ENCODE measurements around the gene HTR2A. TPM values are rescaled to one million over a fixed set of nuclear protein-coding genes. Genes with fewer than 3 reads are reported as not detected.

The HTR2A gene
- total RNA-seq, 1 donor from 2014 or later = not detected

DNA sequence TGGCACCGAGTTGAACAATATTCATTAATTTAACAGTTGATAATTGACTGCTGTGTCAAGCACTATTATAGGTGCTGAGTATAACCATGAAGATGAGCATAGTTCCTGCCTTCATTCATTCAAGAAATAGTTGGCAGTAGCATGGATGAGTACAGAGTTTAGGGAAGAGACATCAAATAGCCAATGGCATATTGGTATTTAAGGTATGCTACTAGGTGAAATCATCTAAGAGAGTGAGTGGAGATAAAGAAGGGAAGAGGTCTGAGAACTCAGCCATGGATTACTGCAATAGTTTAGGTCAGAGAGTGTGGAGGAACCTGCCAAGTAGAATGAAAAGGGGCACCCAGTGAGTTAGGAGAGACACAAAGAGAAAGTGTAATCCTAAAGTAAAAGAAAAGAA is 4.9 kb upstream of the HTR2A start:
- Mint-ChIP-seq H3K9me3 (ENCODE audit: unreplicated experiment) (no peaks in the 10 kb centered on the region), H3K27me3 (ENCODE audit: low read depth, unreplicated experiment) (peaks cover 7% of the 10 kb centered on the region), H3K36me3 (ENCODE audit: low read depth, unreplicated experiment) (no peaks in the 10 kb centered on the region), H3K4me1 (ENCODE audit: low read depth, unreplicated experiment) (peaks cover 7% of the 10 kb centered on the region), H3K27ac (ENCODE audit: unreplicated experiment) (no peak overlapping the region), H3K4me3 (ENCODE audit: unreplicated experiment) (no peak overlapping the region)
- TF ChIP-seq EZH2 (IDR thresholded peaks at IDR 0.05; ENCODE audit: insufficient read depth, low read length) = no peak
- TF ChIP-seq, protein P1, sequence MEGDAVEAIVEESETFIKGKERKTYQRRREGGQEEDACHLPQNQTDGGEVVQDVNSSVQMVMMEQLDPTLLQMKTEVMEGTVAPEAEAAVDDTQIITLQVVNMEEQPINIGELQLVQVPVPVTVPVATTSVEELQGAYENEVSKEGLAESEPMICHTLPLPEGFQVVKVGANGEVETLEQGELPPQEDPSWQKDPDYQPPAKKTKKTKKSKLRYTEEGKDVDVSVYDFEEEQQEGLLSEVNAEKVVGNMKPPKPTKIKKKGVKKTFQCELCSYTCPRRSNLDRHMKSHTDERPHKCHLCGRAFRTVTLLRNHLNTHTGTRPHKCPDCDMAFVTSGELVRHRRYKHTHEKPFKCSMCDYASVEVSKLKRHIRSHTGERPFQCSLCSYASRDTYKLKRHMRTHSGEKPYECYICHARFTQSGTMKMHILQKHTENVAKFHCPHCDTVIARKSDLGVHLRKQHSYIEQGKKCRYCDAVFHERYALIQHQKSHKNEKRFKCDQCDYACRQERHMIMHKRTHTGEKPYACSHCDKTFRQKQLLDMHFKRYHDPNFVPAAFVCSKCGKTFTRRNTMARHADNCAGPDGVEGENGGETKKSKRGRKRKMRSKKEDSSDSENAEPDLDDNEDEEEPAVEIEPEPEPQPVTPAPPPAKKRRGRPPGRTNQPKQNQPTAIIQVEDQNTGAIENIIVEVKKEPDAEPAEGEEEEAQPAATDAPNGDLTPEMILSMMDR (IDR thresholded peaks at IDR 0.05; ENCODE audit: insufficient read depth, low read depth, low read length) = no peak
- Histone ChIP-seq H3K9ac (ENCODE audit: low read length) (no peak overlapping the region), H3K27ac (ENCODE audit: low read depth, low read length) (no peak overlapping the region), H3K4me3 (ENCODE audit: insufficient read depth, low read depth, low read length) (no peak overlapping the region), H3K9me3 (ENCODE audit: insufficient read depth, low read depth, low read length) (no peaks in the 10 kb centered on the region), H4K20me1 (ENCODE audit: insufficient read depth, low read length) (no peaks in the 10 kb centered on the region), H3K36me3 (ENCODE audit: insufficient read depth, low read length) (no peaks in the 10 kb centered on the region), H3K27me3 (ENCODE audit: insufficient read depth, low read length) (no peaks in the 10 kb centered on the region), H2AFZ (ENCODE audit: low read depth, low read length) (no peak overlapping the region), H3K79me2 (ENCODE audit: insufficient read depth, low read length) (no peaks in the 10 kb centered on the region), H3K4me1 (ENCODE audit: insufficient read depth, low read length) (peaks cover 6% of the 10 kb centered on the region), H3K4me2 (ENCODE audit: low read length) (no peak overlapping the region)
- no peak for DNase-seq (ENCODE audit: low read depth)
- no peak for FAIRE-seq

DNA sequence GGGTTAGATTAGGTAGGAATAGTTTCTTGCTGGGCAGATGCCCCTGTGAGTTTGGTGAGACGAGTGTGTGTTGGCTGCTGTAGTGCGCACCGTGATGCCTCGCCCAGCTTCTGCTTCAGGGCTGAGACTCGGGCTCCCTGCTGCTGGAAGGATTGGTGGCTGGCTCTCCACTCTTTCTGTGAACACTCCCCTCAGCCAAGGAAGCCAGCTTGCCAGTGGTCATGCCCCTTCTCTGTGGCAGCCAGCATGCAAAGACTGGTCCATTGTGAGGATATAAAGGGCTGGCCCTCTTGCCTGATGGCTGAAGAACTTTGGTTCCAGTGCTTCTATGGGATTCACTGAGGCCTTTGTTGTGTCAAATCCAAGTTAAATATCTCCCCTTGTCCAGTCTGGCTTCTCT is 2.9 kb upstream of the HTR2A start:
- Histone ChIP-seq H4K20me1 (ENCODE audit: insufficient read depth, low read length) (no peaks in the 10 kb centered on the region), H3K9ac (ENCODE audit: low read length) (no peak overlapping the region), H3K9me3 (ENCODE audit: insufficient read depth, low read depth, low read length) (no peaks in the 10 kb centered on the region), H3K27ac (ENCODE audit: low read depth, low read length) (no peak overlapping the region), H3K79me2 (ENCODE audit: insufficient read depth, low read length) (no peaks in the 10 kb centered on the region), H3K36me3 (ENCODE audit: insufficient read depth, low read length) (no peaks in the 10 kb centered on the region), H3K4me2 (ENCODE audit: low read length) (no peak overlapping the region), H3K4me3 (ENCODE audit: insufficient read depth, low read depth, low read length) (no peak overlapping the region), H3K27me3 (ENCODE audit: insufficient read depth, low read length) (peaks cover 11% of the 10 kb centered on the region), H2AFZ (ENCODE audit: low read depth, low read length) (no peak overlapping the region), H3K4me1 (ENCODE audit: insufficient read depth, low read length) (peaks cover 6% of the 10 kb centered on the region)
- no peaks in the 10 kb centered on the region for H3K36me3 Mint-ChIP-seq (ENCODE audit: low read depth, unreplicated experiment)
- no peak overlapping the region for H3K4me3 Mint-ChIP-seq (ENCODE audit: unreplicated experiment)
- H3K4me1 Mint-ChIP-seq (ENCODE audit: low read depth, unreplicated experiment) = peaks cover 13% of the 10 kb centered on the region
- no peaks in the 10 kb centered on the region for H3K9me3 Mint-ChIP-seq (ENCODE audit: unreplicated experiment)
- H3K27me3 Mint-ChIP-seq (ENCODE audit: low read depth, unreplicated experiment) = peaks cover 7% of the 10 kb centered on the region
- no peak overlapping the region for H3K27ac Mint-ChIP-seq (ENCODE audit: unreplicated experiment)
- no peak for TF ChIP-seq EZH2 (IDR thresholded peaks at IDR 0.05; ENCODE audit: insufficient read depth, low read length)
- TF ChIP-seq, protein P1 (IDR thresholded peaks at IDR 0.05; ENCODE audit: insufficient read depth, low read depth, low read length) = no peak
- FAIRE-seq (no peak), DNase-seq (ENCODE audit: low read depth) (no peak)

GRCh38 chr13:46895381-46895780 is 1.5 kb downstream of the HTR2A start:
- Histone ChIP-seq H3K9me3 (ENCODE audit: insufficient read depth, low read depth, low read length) (no peaks in the 10 kb centered on the region), H3K4me1 (ENCODE audit: insufficient read depth, low read length) (peaks cover 5% of the 10 kb centered on the region), H3K79me2 (ENCODE audit: insufficient read depth, low read length) (no peaks in the 10 kb centered on the region), H3K4me3 (ENCODE audit: insufficient read depth, low read depth, low read length) (no peak overlapping the region), H4K20me1 (ENCODE audit: insufficient read depth, low read length) (no peaks in the 10 kb centered on the region), H3K27me3 (ENCODE audit: insufficient read depth, low read length) (peaks cover 22% of the 10 kb centered on the region), H2AFZ (ENCODE audit: low read depth, low read length) (no peak overlapping the region), H3K36me3 (ENCODE audit: insufficient read depth, low read length) (no peaks in the 10 kb centered on the region), H3K9ac (ENCODE audit: low read length) (no peak overlapping the region), H3K4me2 (ENCODE audit: low read length) (no peak overlapping the region), H3K27ac (ENCODE audit: low read depth, low read length) (no peak overlapping the region)
- peaks cover 26% of the 10 kb centered on the region for H3K27me3 Mint-ChIP-seq (ENCODE audit: low read depth, unreplicated experiment)
- DNase-seq (ENCODE audit: low read depth) (no peak), FAIRE-seq (no peak)
- TF ChIP-seq, protein P1 (IDR thresholded peaks at IDR 0.05; ENCODE audit: insufficient read depth, low read depth, low read length) = no peak
- no peak for TF ChIP-seq EZH2 (IDR thresholded peaks at IDR 0.05; ENCODE audit: insufficient read depth, low read length)
- H3K4me3 Mint-ChIP-seq (ENCODE audit: unreplicated experiment) = no peak overlapping the region
- no peak overlapping the region for H3K27ac Mint-ChIP-seq (ENCODE audit: unreplicated experiment)
- H3K36me3 Mint-ChIP-seq (ENCODE audit: low read depth, unreplicated experiment) = no peaks in the 10 kb centered on the region
- peaks cover 11% of the 10 kb centered on the region for H3K4me1 Mint-ChIP-seq (ENCODE audit: low read depth, unreplicated experiment)
- H3K9me3 Mint-ChIP-seq (ENCODE audit: unreplicated experiment) = no peaks in the 10 kb centered on the region
